Adipose tissue (tissue), 3 donors: ENCODE measurements around the gene VTN. TPM values are rescaled to one million over a fixed set of nuclear protein-coding genes. Genes with fewer than 3 reads are reported as not detected.

Experiments
- polyA plus RNA-seq, 3 donors: library from polyadenylated mRNA; stranded (reverse); fragments of 200-250 nt; gene quantifications; one replicate each; pipeline ENCODE4 v1.2.3, GENCODE V29; 2013
- donor health status: healthy with polysubstance abuse.
- donor health status: Bipolar disorder and iron deficiency.
- donor health status: healthy.

The VTN gene
- polyA plus RNA-seq, 3 donors = 2.1 to 6.9 (median 2.1) TPM

Other genes starting within 250 kb of the VTN start
- gene TMEM97, start 51.1 kb downstream of the VTN start, polyA plus RNA-seq = 10 to 100 TPM in 1 of 3 donors, 1 to 10 TPM in 2; 3.6 to 56.1 (median 4.9) TPM
- 10 to 100 TPM; 27.9 to 67.0 (median 66.0) TPM for gene IFT20, start 34.8 kb downstream of the VTN start, polyA plus RNA-seq
- 10 to 100 TPM; 18.1 to 38.0 (median 22.9) TPM for gene TNFAIP1, start 34.5 kb downstream of the VTN start, polyA plus RNA-seq
- 10 to 100 TPM; 55.1 to 89.6 (median 58.5) TPM for gene POLDIP2, start 12.8 kb downstream of the VTN start, polyA plus RNA-seq
- not detected for gene SEBOX, start 5.1 kb downstream of the VTN start, polyA plus RNA-seq
- gene SARM1, start 1.4 kb upstream of the VTN start, polyA plus RNA-seq = 10 to 100 TPM in 1 of 3 donors, 1 to 10 TPM in 2; 3.7 to 13.1 (median 9.8) TPM
- 1 to 10 TPM; 1.2 to 5.3 (median 3.9) TPM for gene SLC46A1, start 35.9 kb upstream of the VTN start, polyA plus RNA-seq
- gene SLC13A2, start 103.3 kb upstream of the VTN start, polyA plus RNA-seq = under 1 TPM in 2 of 3 donors, not detected in 1; 0.03 to 0.09 TPM
- under 1 TPM in 2 of 3 donors, not detected in 1; 0.01 to 0.03 TPM for gene FOXN1, start 136.0 kb upstream of the VTN start, polyA plus RNA-seq
- 10 to 100 TPM; 12.5 to 16.6 (median 15.0) TPM for gene UNC119, start 182.3 kb upstream of the VTN start, polyA plus RNA-seq
- 10 to 100 TPM; 18.9 to 60.3 (median 24.8) TPM for gene PIGS, start 201.2 kb upstream of the VTN start, polyA plus RNA-seq
- 10 to 100 TPM in 2 of 3 donors, 1 to 10 TPM in 1; 5.4 to 59.0 (median 23.8) TPM for gene ALDOC, start 206.6 kb upstream of the VTN start, polyA plus RNA-seq
- 1 to 10 TPM; 1.5 to 3.3 (median 2.9) TPM for gene SPAG5, start 228.7 kb upstream of the VTN start, polyA plus RNA-seq
- gene RSKR, start 243.9 kb upstream of the VTN start, polyA plus RNA-seq = 1 to 10 TPM; 1.8 to 3.3 (median 2.9) TPM